SKM-1 treated with dmso at 0.1 percent for 144 hours (cell line): ENCODE data around the gene INPP5D.
"Not testable (repeated sequence)": the region's sequence is repeated elsewhere in the genome, so short reads cannot be mapped to it uniquely, and the experiment has no call there.

Experiments used
- DNase-seq: peaks from one replicate; lab custom pipeline; 2025; ENCODE audit not compliant: unreplicated experiment; lab: John Stamatoyannopoulos, UW

Gene INPP5D

DNA sequence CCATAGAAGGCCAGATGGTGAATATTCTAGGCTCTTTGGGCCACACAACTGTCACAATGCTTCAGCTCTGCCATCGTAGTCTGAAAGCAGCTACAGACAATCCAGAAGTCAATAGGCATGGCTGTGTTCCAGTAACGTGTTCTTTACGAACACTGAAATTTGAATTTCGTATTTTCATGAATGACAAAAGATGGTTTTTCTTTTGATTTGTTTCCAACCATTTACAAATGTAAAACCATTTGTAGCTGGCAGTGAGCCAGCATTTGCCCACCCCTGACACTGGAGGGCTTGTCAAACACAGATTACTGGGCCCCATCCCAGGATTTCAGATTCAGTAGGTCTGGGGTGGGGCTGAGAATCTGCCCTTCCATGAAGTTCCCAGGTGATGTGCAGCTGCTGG is 108.3 kb downstream of the INPP5D start:
- DNase-seq: no peak

DNA sequence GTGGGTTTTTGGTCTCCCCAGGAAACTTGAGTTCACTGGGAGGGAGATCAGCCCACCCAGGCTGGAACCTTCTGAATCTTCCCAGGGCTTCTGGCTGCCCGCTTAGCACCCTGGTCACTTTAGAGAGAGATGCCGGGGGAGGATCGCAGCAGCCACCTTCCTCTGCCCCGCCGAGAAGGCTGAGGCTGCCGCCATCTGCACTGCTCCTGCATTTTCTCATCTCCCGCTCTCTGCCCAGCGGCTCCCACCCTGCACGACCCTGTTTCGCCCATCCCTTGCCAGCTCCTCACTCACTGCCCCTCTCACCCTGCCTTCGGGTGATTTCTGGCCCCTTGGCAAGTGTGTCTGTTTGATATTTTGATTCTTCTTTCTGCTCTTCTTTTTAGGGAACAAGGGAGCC is 108.8 kb downstream of the INPP5D start:
- no peak for DNase-seq

DNA sequence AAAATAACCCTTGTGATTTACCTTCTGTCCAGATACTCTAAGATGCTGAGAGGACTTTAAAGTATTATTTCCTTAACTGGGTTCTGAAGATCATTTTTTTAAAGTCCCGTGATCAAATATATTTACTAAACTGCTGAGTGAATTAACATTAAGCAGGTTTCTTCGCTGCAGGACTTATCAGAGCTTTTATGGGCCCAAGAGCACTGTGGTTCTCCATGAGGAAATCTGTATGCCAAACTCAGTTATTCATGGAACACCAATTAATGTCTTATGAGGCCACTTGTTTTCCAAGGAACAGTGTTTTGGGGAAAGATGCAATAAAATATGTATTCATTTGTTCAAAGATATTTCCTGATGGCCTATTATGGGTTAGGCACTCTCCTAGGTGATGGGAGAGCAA is 111.2 kb downstream of the INPP5D start:
- DNase-seq: no peak

DNA sequence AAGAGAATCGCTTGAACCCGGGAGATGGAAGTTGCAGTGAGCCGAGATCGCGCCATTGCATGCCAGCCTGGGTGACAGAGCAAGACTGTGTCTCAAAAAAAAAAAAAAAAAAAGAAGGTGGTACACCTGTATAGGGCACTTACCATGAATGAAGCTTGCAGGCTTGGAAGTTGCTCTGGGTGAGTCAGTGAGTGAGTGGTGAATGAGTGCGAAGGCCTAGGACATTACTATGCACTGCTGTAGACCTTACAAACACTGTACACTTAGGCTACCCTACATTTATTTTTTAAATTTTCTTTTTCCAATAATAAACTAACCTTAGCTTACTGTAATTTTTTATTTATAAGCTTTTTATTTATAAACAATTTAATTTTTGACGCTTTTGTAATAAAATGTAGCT is 113.0 kb downstream of the INPP5D start:
- DNase-seq: no peak

DNA sequence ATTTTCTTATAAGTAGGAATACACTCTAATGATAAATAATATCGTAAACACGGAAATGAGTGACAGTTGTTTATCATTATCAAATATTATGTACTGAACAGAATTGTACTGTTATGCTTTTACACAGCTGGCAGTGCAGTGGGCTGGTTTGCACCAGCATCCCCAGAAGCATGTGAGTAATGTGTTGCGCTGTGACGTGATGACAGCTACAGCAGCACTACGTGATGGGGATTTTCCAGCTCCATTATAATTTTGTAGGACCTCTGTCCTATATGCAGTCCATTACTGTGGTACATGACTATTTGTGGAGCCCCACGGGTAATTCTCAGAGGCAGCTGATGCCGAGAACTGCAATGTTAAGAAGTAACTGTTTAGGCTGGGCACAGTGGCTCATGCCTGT is 114.0 kb downstream of the INPP5D start:
- no peak for DNase-seq

DNA sequence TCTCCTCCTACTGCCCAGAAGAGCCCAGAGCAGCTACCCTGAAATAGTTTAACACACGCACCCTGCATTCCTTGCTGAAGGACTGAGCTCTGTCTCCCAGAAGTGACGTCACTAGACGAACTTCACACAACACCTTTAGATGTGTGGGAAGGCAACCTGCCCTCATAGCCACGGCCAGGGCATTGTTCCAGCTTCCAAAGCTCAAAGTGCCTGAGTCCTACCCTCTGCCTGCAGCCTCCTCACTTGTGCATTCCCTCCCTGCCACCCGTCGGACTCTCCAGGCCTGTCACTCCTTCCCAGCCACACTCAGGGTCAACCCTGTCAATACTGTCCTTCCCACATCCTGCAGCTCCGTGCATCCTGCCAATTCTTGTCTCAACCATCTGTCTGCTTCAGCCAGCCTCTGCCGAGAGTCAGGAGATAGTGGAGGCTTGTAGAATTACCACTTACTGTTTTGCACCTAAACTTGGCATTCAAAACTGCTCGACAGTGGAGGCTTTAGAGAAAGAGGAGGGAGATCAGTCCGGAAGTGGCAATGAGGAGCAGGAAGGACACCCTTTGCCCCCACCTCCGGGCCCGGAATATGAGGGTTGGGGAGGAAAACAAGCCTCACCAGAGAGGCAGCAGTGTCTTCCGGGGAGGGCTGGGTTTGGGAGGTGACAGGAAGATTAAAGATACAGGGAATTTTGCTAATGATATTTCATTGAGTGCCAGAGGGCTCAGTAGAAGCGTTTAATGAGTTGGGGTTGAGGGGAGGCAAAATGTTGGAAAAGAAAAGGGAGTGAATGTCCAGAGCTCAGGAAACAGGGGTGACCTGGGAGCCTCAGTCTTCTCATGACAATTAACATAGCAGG is 119.1 kb downstream of the INPP5D start:
- no peak for DNase-seq

DNA sequence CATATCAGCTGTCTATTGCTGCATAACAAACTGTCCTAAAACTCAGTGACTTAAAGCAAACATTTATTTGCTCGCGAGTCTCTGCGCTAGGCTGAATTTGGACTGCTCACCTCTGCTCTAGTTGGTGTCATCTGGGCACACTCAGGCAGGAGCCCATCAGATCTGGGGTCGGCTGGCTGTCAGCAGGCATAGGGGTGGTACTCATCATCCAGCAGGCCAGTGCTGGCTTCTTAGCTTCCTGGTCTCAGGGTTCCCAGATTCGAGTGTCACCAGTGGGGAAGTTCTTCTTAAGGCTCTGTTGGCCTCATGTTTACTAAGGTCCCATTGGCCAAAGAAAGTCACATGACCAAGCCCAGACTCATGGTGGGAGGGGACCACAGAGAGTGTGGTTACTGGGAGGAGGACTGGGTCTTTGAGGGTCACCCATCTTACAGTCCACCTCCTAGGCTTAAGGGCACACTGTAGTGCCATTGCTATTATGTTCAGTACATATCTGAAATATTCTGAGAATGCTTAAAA is 119.8 kb downstream of the INPP5D start:
- DNase-seq: no peak

DNA sequence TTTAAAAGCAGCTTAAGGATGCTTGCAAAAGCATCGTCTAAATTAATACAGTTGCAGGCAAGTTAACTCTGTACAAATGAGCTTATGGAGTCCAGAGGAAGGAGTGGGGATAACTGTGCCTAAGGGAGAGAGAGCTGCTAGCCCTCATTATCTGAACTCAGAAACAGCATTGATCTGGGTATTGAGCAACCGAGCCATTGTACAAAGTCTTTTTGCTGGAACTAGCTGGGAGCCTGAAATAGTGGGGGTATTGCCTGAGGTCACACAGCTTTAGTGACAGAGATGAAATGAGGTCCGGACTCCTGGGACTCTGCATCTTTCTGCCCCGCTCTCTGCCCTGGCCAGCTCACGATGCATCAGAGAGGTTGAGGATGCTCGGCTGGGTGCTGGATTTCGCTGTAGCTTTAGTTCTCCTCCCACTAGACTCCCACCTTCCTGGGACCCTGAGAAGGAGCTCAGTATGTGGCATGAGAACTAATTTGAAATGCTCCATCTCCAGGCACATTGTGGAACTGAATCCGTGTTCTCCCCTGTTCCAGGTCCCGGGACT is 123.8 kb downstream of the INPP5D start:
- DNase-seq: no peak

DNA sequence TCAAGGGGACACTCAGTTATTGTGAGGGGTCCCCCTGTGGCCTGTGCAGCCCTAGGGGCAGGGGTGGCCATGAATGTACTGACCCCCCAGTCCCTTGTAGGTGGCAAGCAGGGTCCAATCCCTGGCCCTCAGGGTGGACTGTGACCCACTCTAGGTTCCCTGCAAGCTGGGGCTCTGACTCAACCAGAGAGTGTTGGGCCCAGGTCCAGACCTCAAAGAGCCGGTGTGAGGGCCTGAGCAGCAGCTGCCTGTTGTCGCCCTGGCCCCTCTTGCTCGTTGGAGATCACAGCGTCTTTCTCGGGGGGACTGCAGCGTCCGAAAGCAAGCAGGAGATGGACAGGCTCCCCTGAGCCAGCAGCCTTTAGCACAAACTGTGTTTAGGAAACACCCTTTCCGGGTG is 124.5 kb downstream of the INPP5D start:
- DNase-seq: no peak

DNA sequence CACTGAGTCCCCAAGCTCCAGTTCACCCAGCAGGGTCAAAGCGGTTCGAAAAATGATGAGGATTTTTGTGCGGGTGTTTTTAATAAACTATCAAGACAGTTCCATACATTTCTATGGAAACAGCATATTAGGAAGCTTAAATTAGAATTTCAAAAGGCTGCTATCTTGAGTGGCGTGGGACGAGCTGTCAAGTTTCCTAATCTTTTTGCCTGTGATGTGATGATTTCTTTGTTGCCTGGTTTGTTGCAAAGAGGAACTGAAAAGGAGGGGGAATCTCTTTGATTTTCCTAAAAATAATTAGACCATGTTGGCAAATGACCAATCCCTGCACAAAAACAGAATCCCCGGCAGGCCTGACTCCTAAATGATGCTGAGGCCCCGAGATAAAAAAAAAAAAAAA is 125.2 kb downstream of the INPP5D start:
- DNase-seq: no peak

DNA sequence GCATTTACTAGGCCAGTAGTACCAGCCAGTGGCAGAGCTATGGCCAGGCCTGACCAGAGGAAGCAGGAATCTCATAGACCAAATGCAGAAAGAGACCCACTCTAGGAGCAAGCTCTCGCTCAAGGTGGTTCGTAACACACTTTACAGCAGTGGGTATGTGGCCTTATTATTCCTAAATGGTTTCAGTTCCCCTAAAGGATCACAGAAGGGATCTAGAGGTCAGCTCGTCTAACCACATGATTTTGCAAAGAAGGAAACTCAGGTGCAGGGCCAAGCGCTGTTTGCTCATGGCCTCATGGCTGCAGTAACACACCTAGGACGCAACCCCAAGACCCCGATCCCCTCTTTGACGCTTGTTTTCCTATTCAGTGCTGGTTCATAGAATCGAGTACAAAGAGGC is 125.8 kb downstream of the INPP5D start:
- DNase-seq: peak; percentile 74

DNA sequence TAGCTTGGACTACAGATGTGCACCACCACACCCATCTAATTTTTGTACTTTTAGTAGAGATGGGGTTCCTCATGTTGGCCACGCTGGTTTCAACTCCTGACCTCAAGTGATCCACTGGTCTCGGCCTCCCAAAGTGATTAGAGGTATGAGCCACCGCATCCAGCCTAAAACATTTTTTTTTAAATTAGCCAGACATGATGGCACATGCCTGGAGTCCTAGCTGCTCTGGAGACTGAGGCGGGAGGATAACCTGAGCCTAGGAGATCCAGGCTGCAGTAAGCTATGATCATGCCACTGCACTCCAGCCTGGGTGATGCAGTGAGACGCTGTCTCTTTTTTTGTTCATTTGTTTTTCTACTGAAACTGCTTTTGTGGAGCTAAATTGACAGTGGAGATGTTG is 126.7 kb downstream of the INPP5D start:
- DNase-seq: no peak

DNA sequence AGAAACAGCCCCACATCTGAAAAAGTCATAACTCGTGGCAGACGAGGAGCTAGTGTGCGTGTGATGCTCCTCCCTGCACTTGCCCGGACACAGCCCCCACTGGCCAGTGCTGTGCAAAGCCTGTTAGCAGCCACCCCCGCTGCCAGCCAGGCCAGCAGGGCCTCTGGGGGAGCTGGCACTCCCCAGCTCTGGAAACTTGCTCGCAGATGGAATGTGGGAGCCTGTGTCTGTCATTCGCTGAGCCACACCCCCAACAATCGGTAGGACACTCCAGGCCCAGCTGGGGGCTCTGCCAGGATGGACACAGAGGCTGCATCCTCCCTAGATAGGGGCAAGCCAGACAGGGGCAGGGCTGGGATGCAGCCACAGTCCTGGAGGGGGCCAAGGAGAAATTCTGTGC is 128.9 kb downstream of the INPP5D start:
- no peak for DNase-seq

DNA sequence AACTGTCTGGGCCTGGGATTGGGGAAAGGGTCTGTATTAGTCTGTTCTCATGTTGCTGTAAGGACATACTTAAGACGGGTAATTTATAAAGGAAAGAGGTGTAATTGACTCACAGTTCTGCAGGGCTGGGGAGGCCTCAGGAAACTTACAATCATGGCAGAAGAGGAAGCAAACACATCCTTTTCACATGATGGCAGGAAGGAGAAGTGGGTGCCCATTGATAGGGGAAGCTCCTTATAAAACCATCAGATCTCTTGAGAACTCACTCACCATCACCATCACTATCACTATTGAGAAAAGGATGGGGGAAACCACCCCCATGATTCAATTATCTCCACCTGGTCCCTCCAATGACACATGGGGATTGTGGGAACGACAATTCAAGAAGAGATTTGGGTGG is 130.9 kb downstream of the INPP5D start:
- DNase-seq: peak; percentile 48

DNA sequence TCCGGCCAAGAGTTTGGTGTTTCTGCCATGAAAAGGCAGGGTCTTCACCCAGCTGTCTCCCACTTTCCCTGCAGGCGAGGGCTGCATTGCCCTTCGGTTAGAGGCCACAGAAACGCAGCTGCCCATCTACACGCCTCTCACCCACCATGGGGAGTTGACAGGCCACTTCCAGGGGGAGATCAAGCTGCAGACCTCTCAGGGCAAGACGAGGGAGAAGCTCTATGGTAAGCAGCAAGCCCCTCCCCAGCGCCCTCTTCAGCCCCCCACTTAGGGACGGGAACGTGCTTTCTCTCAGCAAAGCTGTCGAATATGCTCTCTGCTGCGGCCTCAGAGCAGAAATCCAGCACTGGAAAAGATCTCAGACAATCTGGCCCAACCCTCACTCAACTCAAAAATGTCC is 133.6 kb downstream of the INPP5D start:
- DNase-seq: no peak

DNA sequence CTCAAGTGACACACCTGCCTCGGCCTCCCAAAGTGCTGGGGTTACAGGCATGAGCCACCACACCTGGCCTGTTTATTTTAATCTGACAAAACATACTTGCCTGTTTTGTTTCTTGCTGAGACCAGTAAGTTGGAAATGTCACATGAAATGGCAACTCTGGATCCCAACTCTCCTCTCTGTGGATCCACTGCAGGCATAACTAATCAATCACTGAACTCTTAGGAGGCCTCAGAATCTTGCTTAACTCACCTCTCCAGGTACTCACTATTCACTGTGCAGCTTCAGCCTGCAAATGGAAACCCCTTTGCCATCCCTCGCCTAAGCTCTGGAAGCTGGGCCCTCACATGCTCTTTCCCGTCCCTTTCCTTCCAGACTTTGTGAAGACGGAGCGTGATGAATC is 134.9 kb downstream of the INPP5D start:
- DNase-seq: no peak

DNA sequence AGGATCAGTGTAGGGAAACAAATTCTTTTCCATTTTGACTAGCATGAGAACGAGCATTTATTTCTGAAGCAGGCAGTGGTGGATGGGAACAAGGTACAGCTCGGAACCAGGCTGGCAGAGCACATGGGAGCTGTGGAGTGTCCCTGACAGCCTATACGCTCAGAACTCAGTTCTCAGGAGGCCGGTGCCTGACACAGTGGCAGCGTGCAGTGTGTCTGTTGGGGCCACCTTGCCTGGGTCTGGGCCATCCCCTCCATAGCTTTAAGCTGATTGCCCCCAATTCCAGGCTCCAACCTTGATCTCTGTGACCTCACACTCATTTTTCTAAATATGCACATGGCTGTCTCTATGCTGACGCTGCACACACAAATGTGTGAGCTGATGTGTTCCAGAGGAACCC is 136.9 kb downstream of the INPP5D start:
- no peak for DNase-seq

DNA sequence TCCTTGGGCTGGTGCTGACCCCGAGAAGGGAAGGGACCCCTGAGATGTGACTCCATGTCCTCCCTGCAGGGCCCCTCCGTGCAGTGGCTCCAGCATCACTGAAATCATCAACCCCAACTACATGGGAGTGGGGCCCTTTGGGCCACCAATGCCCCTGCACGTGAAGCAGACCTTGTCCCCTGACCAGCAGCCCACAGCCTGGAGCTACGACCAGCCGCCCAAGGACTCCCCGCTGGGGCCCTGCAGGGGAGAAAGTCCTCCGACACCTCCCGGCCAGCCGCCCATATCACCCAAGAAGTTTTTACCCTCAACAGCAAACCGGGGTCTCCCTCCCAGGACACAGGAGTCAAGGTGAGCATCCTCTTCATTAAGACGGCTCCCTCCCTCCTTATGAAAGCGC is 137.9 kb downstream of the INPP5D start:
- DNase-seq: no peak

DNA sequence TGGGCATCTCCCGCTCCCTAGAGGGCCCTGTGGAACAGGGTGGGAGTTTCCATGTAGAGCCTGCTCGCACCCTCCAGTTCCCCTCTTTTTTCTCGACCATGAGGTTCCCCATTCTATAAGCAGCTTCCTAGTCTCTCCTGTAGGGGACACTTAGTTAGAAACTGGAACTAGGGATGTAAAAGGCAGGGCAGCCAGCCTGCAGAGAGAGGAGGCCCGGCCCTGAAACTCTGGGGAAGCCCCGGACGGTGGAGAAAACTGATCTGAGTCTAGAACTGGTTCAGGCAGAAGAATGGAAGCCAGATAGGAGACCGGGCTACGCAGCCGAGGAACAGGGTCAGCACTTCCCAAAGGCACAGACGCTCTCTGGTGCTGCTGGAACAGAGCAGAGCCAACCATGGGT is 139.7 kb downstream of the INPP5D start:
- DNase-seq: no peak

DNA sequence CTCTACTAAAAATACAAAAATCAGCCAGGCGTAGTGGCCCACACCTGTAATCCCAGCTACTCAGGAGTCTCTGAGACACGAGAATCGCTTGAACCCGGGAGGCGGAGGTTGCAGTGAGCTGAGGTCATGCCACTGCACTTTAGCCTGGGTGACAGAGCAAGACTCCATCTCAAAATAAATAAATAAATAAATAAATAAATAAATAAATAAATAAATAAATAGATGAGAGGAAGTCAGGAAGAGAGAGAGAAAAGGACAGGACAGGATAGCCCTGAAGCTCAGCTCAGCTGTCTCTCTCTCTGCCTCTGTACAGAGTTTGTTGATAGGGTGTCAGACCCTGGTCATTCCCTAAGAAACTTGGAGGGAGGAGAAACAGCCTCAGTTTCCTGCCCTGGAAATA is 140.6 kb downstream of the INPP5D start:
- DNase-seq: not testable (repeated sequence)

DNA sequence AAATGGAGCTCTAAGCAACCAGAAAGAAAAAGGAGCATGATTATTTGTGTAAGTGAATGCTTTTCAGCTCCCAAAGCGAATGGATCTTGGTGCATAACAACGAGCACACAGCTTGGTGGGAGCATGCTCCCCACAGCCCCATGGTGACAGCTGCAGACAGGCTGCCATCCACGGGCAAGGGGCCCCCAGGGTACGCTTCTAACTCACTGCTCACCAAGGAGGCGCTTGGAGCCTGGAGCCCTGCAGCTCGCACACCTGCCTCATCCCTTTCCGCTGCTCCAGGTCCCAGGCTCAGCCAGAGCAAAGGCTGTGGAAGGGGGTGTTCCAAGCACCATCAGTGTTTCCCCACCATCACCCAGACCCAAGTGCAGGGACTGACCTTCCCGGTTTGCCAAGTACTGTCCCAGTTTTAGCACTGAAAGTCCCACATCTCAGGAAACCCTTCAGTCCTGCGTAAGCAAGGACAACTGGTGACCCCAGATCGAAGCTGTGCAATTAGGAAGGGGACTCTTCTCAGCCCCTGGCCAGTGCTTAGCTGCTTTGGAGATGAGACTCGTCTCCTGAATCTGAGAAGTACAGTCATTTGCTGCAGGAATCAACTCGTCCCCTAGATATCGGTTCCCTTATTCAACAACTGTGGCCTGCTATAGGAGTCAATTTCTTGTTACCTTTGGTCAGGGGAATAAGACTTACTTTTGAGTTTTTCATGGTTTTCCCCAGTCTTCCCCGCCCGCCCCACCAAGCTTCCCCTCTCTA is 141.3 kb downstream of the INPP5D start:
- no peak for DNase-seq

DNA sequence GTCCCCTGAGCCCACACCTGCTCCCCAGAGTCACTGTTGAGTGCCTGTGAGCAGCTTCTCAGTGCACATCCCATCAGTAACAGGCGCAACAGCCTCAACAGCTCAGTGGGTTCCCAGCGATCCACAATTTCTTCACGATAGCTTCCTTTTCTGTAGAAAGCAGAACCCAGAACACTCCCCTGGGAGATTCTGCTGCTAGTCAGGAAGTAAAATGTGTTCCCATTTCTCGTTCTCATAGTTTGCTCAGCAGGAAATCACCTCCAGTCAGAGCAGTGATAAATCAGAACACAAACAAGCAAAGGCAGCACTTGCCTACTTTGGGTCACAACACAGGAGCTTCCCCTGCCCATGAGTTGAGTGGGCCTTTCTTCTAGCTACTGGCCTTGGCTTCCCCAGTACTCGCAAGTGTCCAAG is 142.4 kb downstream of the INPP5D start:
- peak; percentile 46 for DNase-seq
